Endothelial cell of umbilical vein (primary cell): Measurements from ENCODE around the gene NKX6-2. TPM values are rescaled to one million over a fixed set of nuclear protein-coding genes. Genes with fewer than 3 reads are reported as not detected.

Experiments
- BruUV-seq: library from RNA; stranded (reverse); fragments of 400-500 nt; replicated peaks from 2 replicates; lab custom pipeline; 2021; lab: Mats Ljungman, UMichigan
- CTCF ChIA-PET: fragments of 300-600, 350-600 bp; sonication (Branson Sonifier 250); formaldehyde crosslinking; loops from one replicate; lab custom pipeline; 2021; ENCODE audit warnings: antibody characterized with exemption, inconsistent platforms; lab: Charles Lee
- POLR2A ChIA-PET: fragments of 300-600, 350-600 bp; sonication (Branson Sonifier 250); formaldehyde crosslinking; loops from one replicate; lab custom pipeline; 2021; ENCODE audit warnings: antibody characterized with exemption, inconsistent platforms; lab: Charles Lee
- DNase-seq: peaks from one replicate; pipeline ENCODE4 v3.0.0-alpha.2; 2011; ENCODE audit warnings: low read depth, low spot score
- FAIRE-seq: peaks from 2 replicates; lab custom pipeline; 2011; peaks lifted over from hg19 to GRCh38; lab: Jason Lieb, UNC
- H2AFZ ChIP-seq: 2 replicates; pipeline ENCODE4 v1.6.0; 2012; ENCODE audit warnings: low read depth, low read length, control low read depth, inconsistent platforms
- H3K27ac ChIP-seq: 2 replicates; pipeline ENCODE4 v1.5.1; 2011; ENCODE audit warnings: low read depth, mild to moderate bottlenecking, control low read depth, low read length, moderate library complexity; ENCODE audit not compliant: insufficient read depth
- H3K27me3 ChIP-seq, 2 experiments: 2 replicates each; pipeline versions ENCODE4 v1.6.0 to v1.6.1; 2011; ENCODE audit warnings: low read length in 2 of 2, mixed read lengths in 1 of 2; ENCODE audit not compliant: control insufficient read depth in 2 of 2, insufficient read depth in 2 of 2
- H3K36me3 ChIP-seq, 2 experiments: 2 replicates in 1 of 2; 3 replicates in 1 of 2; pipeline ENCODE4 v1.5.1; 2011; ENCODE audit warnings: low read length in 2 of 2, mild to moderate bottlenecking in 1 of 2, moderate library complexity in 1 of 2; ENCODE audit not compliant: control insufficient read depth in 2 of 2, insufficient read depth in 2 of 2; ENCODE audit errors: extremely low read depth in 1 of 2
- H3K4me1 ChIP-seq: 3 replicates; pipeline ENCODE4 v1.5.1; 2011; ENCODE audit warnings: mild to moderate bottlenecking, low read length; ENCODE audit not compliant: control insufficient read depth, insufficient read depth; ENCODE audit errors: extremely low read depth
- H3K4me2 ChIP-seq: 2 replicates; pipeline ENCODE4 v1.6.1; 2011; ENCODE audit warnings: low read length, control low read depth, mixed read lengths; ENCODE audit not compliant: insufficient read depth
- H3K4me3 ChIP-seq, 3 experiments: fragments of 200-600 bp in 1 of 3; sonication (generic), shearing (Covaris generic) in 1 of 3; replicated peaks in 1 of 3; 2 replicates each; pipeline ENCODE4 v1.5.1; 2011 to 2016; ENCODE audit warnings: control low read depth in 3 of 3, low read length in 3 of 3, mild to moderate bottlenecking in 2 of 3, inconsistent platforms in 1 of 3, low read depth in 1 of 3, moderate library complexity in 1 of 3; ENCODE audit not compliant: insufficient read depth in 1 of 3
- H3K79me2 ChIP-seq: 2 replicates; pipeline ENCODE4 v1.6.0; 2012; ENCODE audit warnings: low read length, inconsistent platforms; ENCODE audit not compliant: control insufficient read depth, insufficient read depth
- H3K9ac ChIP-seq: replicated peaks from 2 replicates; pipeline ENCODE3; 2011; ENCODE audit warnings: low read length, control low read depth; ENCODE audit not compliant: insufficient read depth; ENCODE audit errors: extremely low read depth
- H3K9me1 ChIP-seq: replicated peaks from 3 replicates; pipeline ENCODE4 v1.6.0; 2011; ENCODE audit warnings: mild to moderate bottlenecking, low read length; ENCODE audit not compliant: control insufficient read depth, insufficient read depth; ENCODE audit errors: extremely low read depth
- H3K9me3 ChIP-seq: replicated peaks from 2 replicates; pipeline ENCODE4 v1.5.1; 2012; ENCODE audit warnings: low read length, inconsistent platforms; ENCODE audit not compliant: control insufficient read depth, insufficient read depth
- H4K20me1 ChIP-seq: replicated peaks from 2 replicates; pipeline ENCODE3; 2011; ENCODE audit warnings: mild to moderate bottlenecking, low read length; ENCODE audit not compliant: control insufficient read depth, insufficient read depth; ENCODE audit errors: extremely low read depth
- CTCF ChIP-seq, 2 donors: IDR thresholded peaks; 1 replicate in 1 of 2; 2 replicates in 1 of 2; pipeline ENCODE4 v1.5.1; 2011; ENCODE audit warnings: low read length in 2 of 2, mild to moderate bottlenecking in 2 of 2, moderate library complexity in 2 of 2, control low read depth in 1 of 2, inconsistent platforms in 1 of 2, low read depth in 1 of 2; ENCODE audit not compliant: insufficient read depth in 1 of 2; ENCODE audit errors: extremely low read depth in 1 of 2
- EZH2 ChIP-seq: IDR thresholded peaks from 2 replicates; pipeline ENCODE4 v1.6.1; 2012; ENCODE audit warnings: borderline replicate concordance, low read depth, mild to moderate bottlenecking, moderate library complexity, low read length, inconsistent platforms; ENCODE audit not compliant: severe bottlenecking
- FOS ChIP-seq: IDR thresholded peaks from 2 replicates; pipeline ENCODE4 v1.6.1; 2011; ENCODE audit warnings: mild to moderate bottlenecking, low read length, moderate library complexity, borderline replicate concordance; ENCODE audit not compliant: insufficient read depth
- GATA2 ChIP-seq: IDR thresholded peaks from 2 replicates; pipeline ENCODE4 v1.7.0; 2011; ENCODE audit warnings: low read depth, mild to moderate bottlenecking, moderate library complexity, mixed read lengths, low read length; ENCODE audit not compliant: insufficient read length, insufficient read depth
- JUN ChIP-seq: IDR thresholded peaks from 2 replicates; pipeline ENCODE4 v1.6.1; 2011; ENCODE audit warnings: borderline replicate concordance, low read depth; ENCODE audit not compliant: insufficient read length, insufficient read depth
- MAX ChIP-seq: IDR thresholded peaks from 2 replicates; pipeline ENCODE4 v1.6.1; 2011; ENCODE audit not compliant: insufficient read depth, insufficient read length
- MYC ChIP-seq: IDR thresholded peaks from one replicate; pipeline ENCODE4 v1.6.1; 2011; ENCODE audit warnings: mild to moderate bottlenecking, low read depth, low read length
- POLR2A ChIP-seq: IDR thresholded peaks from 2 replicates; pipeline ENCODE4 v1.6.1; 2012; ENCODE audit warnings: low read depth, mild to moderate bottlenecking, control low read depth, low read length
- POLR2AphosphoS5 ChIP-seq: IDR thresholded peaks from 2 replicates; pipeline ENCODE4 v1.6.1; 2012; ENCODE audit warnings: low read depth, mild to moderate bottlenecking, control low read depth, low read length, moderate library complexity; ENCODE audit not compliant: insufficient read depth
- dilution Hi-C: fragments of 300-500 bp; cut with MboI; formaldehyde crosslinking; loops from one replicate; pipeline ENCODE4 v1.15.0; 2019; ENCODE audit warnings: low sequenced_read_pairs; ENCODE audit not compliant: extremely low pct_ligation_motif_present
- intact Hi-C: fragments of 100-400 bp; cut with micrococcal nuclease; formaldehyde crosslinking; loops from one replicate; pipeline ENCODE4 v1.10.0; 2022
- polyA plus RNA-seq, 4 experiments: library from polyadenylated mRNA; depleted of rRNA in 3 of 4; stranded (reverse) in 3 of 4; unstranded in 1 of 4; fragments of >200 nt; gene quantifications; 2 replicates each; pipeline versions ENCODE4 v1.2.1 to v1.2.3, GENCODE V29; 2011 to 2012; ENCODE audit warnings: missing spikeins in 1 of 4
- total RNA-seq: library from RNA; stranded (reverse); gene quantifications from 2 replicates; pipeline ENCODE4 v1.2.3, GENCODE V29; 2021

The NKX6-2 gene
- total and polyA plus RNA-seq, 2 donors (not counting 3 experiments of a cell fraction or from before 2014, with no cell fraction given), result not detected

- H3K4me1 ChIP-seq, result no peaks in the 10 kb centered on the region
- H3K79me2 ChIP-seq, result no peaks in the 10 kb centered on the region
- no peak overlapping the region for H3K27ac ChIP-seq
- peaks cover 16 to 29% of the 10 kb centered on the region in 2 experiments for H3K27me3 ChIP-seq
- no peaks in the 10 kb centered on the region for H4K20me1 ChIP-seq
- no peak overlapping the region for H2AFZ ChIP-seq
- TF ChIP-seq FOS, result no peak
- TF ChIP-seq JUN, result no peak
- no peak for TF ChIP-seq POLR2A
- no peak for TF ChIP-seq MYC
- no peak for TF ChIP-seq POLR2AphosphoS5
- no peak for TF ChIP-seq GATA2
- no peak for TF ChIP-seq MAX
- no peak for TF ChIP-seq CTCF (IDR thresholded peaks at IDR 0.05; ENCODE audit: extremely low read depth in 1 of 2, insufficient read depth in 1 of 2, low read depth in 1 of 2, low read length in 2 of 2)
- no peak for TF ChIP-seq EZH2
- CTCF ChIA-PET, result no interaction called here
- no peak overlapping the region for H3K9ac ChIP-seq
- H3K4me3 ChIP-seq, result no peak overlapping the region
- intact Hi-C loops, result no loop called here
- H3K4me2 ChIP-seq, result no peak overlapping the region
- no peaks in the 10 kb centered on the region for H3K9me3 ChIP-seq
- no TSS peak for BruUV-seq
- FAIRE-seq, result no peak
- dilution Hi-C loops, result no loop called here
- POLR2A ChIA-PET, result no interaction called here
- H3K9me1 ChIP-seq, result no peaks in the 10 kb centered on the region
- no peak for DNase-seq
- no peaks in the 10 kb centered on the region for H3K36me3 ChIP-seq
These were observed 4.4 kb downstream of the NKX6-2 start for GRCh38 chr10:132781556-132781955.
